Progenitor cell of endocrine pancreas (in vitro differentiated cells): Measurements from ENCODE around the gene ATF6. TPM values are rescaled to one million over a fixed set of nuclear protein-coding genes. Genes with fewer than 3 reads are reported as not detected.

Experiments used
- DNase-seq: peaks from one replicate; pipeline ENCODE4 v3.0.0; 2021; ENCODE audit warnings: low spot score; ENCODE audit not compliant: unreplicated experiment
- H3K27ac Mint-ChIP-seq: 2 replicates; pipeline ENCODE4 v1.8.0; 2021; ENCODE audit warnings: mild to moderate bottlenecking, moderate library complexity, mixed read lengths
- H3K27me3 Mint-ChIP-seq: 2 replicates; pipeline ENCODE4 v1.8.0; 2021; ENCODE audit warnings: mixed read lengths
- H3K36me3 Mint-ChIP-seq: 2 replicates; pipeline ENCODE4 v1.8.0; 2022; ENCODE audit warnings: mixed read lengths; ENCODE audit not compliant: insufficient read depth
- H3K4me1 Mint-ChIP-seq: 2 replicates; pipeline ENCODE4 v1.8.0; 2021; ENCODE audit warnings: low read depth, mixed read lengths
- H3K4me3 Mint-ChIP-seq: 2 replicates; pipeline ENCODE4 v1.8.0; 2021; ENCODE audit warnings: low read depth, mild to moderate bottlenecking, moderate library complexity, mixed read lengths
- H3K9me3 Mint-ChIP-seq: 2 replicates; pipeline ENCODE4 v1.8.0; 2021; ENCODE audit warnings: low read depth, mixed read lengths
- total RNA-seq: library from RNA; stranded (reverse); gene quantifications from 2 replicates; pipeline ENCODE4 v1.2.1, GENCODE V29; 2021
- TF ChIP-seq, protein P1 (sequence below): fragments of 200-600 bp; sonication (generic); IDR thresholded peaks from one replicate; pipeline ENCODE4 v1.5.0; 2021; ENCODE audit warnings: antibody characterized with exemption, mild to moderate bottlenecking; ENCODE audit not compliant: unreplicated experiment

ATF6 gene
- total RNA-seq, 1 donor from 2014 or later = 20.4 TPM

DNA sequence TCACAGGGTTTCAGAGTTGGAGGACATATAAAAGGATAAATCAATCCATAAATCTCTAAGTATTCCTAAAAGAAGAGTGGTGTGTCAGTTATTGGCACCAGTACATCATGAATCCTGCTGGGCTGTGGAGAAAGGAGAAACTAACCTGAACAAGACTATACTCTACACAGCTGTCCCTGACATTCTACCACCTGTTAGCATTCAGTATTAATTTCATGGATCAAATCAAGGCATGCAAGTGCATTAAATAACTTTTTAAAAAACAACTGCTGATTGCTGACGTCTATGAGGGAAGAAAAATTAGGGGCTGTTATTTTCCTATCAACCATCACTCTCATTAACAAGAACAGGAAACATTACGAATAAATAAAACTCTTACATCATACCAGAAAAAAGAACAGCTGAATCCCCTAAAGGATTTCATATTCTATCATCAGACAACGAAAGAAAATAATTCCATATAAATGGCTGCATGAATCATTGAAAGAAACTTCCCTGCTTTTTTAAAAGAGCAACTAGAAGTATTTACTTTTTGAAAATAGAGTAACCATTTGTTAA, 121.7 kb downstream of the ATF6 start:
- Mint-ChIP-seq H3K4me1 (no peaks in the 10 kb centered on the region), H3K9me3 (no peaks in the 10 kb centered on the region), H3K36me3 (peaks cover 18% of the 10 kb centered on the region), H3K27ac (no peak overlapping the region), H3K4me3 (no peak overlapping the region), H3K27me3 (no peaks in the 10 kb centered on the region)
- DNase-seq = no peak
- TF ChIP-seq, protein P1, sequence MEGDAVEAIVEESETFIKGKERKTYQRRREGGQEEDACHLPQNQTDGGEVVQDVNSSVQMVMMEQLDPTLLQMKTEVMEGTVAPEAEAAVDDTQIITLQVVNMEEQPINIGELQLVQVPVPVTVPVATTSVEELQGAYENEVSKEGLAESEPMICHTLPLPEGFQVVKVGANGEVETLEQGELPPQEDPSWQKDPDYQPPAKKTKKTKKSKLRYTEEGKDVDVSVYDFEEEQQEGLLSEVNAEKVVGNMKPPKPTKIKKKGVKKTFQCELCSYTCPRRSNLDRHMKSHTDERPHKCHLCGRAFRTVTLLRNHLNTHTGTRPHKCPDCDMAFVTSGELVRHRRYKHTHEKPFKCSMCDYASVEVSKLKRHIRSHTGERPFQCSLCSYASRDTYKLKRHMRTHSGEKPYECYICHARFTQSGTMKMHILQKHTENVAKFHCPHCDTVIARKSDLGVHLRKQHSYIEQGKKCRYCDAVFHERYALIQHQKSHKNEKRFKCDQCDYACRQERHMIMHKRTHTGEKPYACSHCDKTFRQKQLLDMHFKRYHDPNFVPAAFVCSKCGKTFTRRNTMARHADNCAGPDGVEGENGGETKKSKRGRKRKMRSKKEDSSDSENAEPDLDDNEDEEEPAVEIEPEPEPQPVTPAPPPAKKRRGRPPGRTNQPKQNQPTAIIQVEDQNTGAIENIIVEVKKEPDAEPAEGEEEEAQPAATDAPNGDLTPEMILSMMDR = no peak

DNA sequence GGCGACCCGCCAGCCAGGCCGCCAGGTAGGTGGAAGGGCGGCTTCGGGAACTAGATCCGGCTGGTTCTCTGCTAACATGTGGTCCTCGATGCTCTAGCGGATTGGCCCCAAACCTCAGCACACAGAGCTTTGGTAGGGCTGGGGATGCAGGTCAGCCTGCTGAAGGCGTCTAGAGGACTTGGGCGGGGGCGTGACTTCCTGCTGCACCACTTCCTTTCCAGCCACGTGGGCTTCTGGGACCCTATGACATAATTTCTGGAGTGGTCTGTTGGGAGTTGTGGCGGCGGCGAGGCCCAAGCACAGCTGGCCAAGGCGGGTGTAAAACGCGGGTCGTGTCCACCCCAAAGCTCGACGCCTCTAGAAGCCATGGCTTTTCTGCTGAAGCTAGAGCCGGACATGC, 124.5 kb downstream of the ATF6 start:
- no peaks in the 10 kb centered on the region for H3K9me3 Mint-ChIP-seq
- DNase-seq = no peak
- H3K36me3 Mint-ChIP-seq = peaks cover 18% of the 10 kb centered on the region
- TF ChIP-seq, protein P1 = no peak
- no peaks in the 10 kb centered on the region for H3K27me3 Mint-ChIP-seq
- H3K4me1 Mint-ChIP-seq = no peaks in the 10 kb centered on the region
- H3K4me3 Mint-ChIP-seq = no peak overlapping the region
- no peak overlapping the region for H3K27ac Mint-ChIP-seq

DNA sequence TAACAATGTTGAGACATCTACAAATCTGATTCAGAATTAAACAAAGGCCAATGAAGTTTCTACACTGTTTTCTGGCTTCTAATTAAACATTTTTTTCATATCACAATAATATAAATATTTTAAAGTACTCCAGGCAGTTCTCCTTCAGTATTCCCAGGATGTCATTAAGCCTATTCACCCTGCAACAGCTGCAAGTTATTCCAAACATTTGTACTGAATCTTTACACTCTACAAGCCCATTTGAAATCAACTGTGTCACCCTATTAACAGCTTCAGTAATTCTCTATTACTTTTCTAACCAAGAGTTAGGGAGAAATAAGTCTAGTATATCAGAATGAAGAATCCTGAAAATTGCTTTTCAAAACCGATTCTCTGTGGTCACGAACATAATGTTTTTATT, 133.0 kb downstream of the ATF6 start:
- H3K4me1 Mint-ChIP-seq = no peaks in the 10 kb centered on the region
- H3K4me3 Mint-ChIP-seq = no peak overlapping the region
- H3K27ac Mint-ChIP-seq = no peak overlapping the region
- H3K36me3 Mint-ChIP-seq = no peaks in the 10 kb centered on the region
- no peaks in the 10 kb centered on the region for H3K27me3 Mint-ChIP-seq
- DNase-seq = no peak
- TF ChIP-seq, protein P1 = no peak
- no peaks in the 10 kb centered on the region for H3K9me3 Mint-ChIP-seq

DNA sequence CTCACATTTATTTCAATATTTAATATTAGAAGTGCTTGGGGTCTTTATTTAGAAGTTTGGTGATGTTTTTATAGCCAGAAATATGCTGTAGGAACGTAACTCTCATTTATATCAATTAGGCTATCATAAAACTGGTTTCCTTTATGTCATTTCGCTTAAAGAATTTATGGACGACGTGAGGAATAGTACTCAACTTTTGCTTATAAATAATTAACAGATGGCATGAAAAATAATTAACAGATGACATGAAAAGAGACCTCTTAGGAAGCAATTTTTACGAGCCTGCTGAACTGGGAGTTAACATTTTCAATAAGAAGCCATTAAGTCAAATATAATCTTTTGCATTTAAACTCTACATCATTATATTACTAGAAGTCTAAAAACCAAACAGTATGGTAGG, 134.0 kb downstream of the ATF6 start:
- TF ChIP-seq, protein P1 = no peak
- H3K36me3 Mint-ChIP-seq = no peaks in the 10 kb centered on the region
- no peak overlapping the region for H3K4me3 Mint-ChIP-seq
- no peaks in the 10 kb centered on the region for H3K27me3 Mint-ChIP-seq
- no peaks in the 10 kb centered on the region for H3K4me1 Mint-ChIP-seq
- H3K27ac Mint-ChIP-seq = no peak overlapping the region
- DNase-seq = no peak
- H3K9me3 Mint-ChIP-seq = no peaks in the 10 kb centered on the region

DNA sequence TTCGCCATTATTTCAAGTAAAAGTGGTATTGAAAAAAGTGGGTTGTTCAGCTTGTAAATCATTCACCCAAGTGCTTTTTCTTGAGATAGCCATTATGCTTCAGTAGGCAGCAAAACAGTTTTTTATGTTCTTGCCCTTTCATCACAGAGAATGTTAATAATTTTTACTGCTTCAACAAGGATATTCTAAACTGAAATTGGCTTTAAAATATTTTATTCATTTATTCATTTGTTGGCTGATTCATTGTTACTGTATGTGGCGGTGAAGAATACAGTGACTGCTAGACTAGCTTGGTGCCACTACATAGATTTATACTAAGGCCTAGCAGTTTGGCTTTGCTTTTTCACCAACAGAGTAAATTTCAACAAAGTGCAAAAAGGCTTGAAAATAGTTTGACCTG, 136.1 kb downstream of the ATF6 start:
- Mint-ChIP-seq H3K36me3 (no peaks in the 10 kb centered on the region), H3K4me1 (no peaks in the 10 kb centered on the region), H3K27ac (no peak overlapping the region)

More for the DNA sequence above, 136.1 kb downstream of the ATF6 start:
- H3K27me3 Mint-ChIP-seq = no peaks in the 10 kb centered on the region
- no peaks in the 10 kb centered on the region for H3K9me3 Mint-ChIP-seq
- TF ChIP-seq, protein P1 = no peak
- H3K4me3 Mint-ChIP-seq = no peak overlapping the region
- no peak for DNase-seq
